Stimulated activated CD4-positive, alpha-beta T cell treated with anti-CD3 and anti-CD28 coated beads, Interleukin-4, amount 100 ng/mL, for 24 hours (primary cell): ENCODE data around the gene ADAMTS16.
"Not testable (repeated sequence)": the region's sequence is repeated elsewhere in the genome, so short reads cannot be mapped to it uniquely, and the experiment has no call there.

Source experiments
- DNase-seq: peaks from one replicate; pipeline ENCODE4 v3.0.0-alpha.2; 2020

The ADAMTS16 gene

GRCh38 chr5:5139777-5140478, at the start of gene ADAMTS16:
TSS of gene ADAMTS16 (plus strand) at chr5:5140330. CDS start at chr5:5140468, 138 bp downstream.
- DNase-seq: no peak

- no peak for DNase-seq
These were observed 48.0 kb upstream of the ADAMTS16 start for GRCh38 chr5:5092149-5092548.

GRCh38 chr5:5100635-5101034, 39.5 kb upstream of the ADAMTS16 start:
- no peak for DNase-seq

- DNase-seq: no peak
These were observed 38.5 kb upstream of the ADAMTS16 start for GRCh38 chr5:5101676-5102075.

GRCh38 chr5:5103245-5103644, 36.9 kb upstream of the ADAMTS16 start:
- DNase-seq: no peak

- DNase-seq: no peak
These were observed 35.6 kb upstream of the ADAMTS16 start for GRCh38 chr5:5104550-5104949.

GRCh38 chr5:5105531-5105930, 34.6 kb upstream of the ADAMTS16 start:
- no peak for DNase-seq

GRCh38 chr5:5116956-5117355, 23.2 kb upstream of the ADAMTS16 start:
- DNase-seq: no peak

- DNase-seq: no peak
These were observed 17.4 kb upstream of the ADAMTS16 start for GRCh38 chr5:5122776-5123175.

GRCh38 chr5:5124231-5124630, 15.9 kb upstream of the ADAMTS16 start:
- DNase-seq: no peak

GRCh38 chr5:5126444-5126843, 13.7 kb upstream of the ADAMTS16 start:
- no peak for DNase-seq

- DNase-seq: no peak
These were observed 11.4 kb upstream of the ADAMTS16 start for GRCh38 chr5:5128766-5129165.

GRCh38 chr5:5132234-5132633, 7.9 kb upstream of the ADAMTS16 start:
- DNase-seq: no peak

GRCh38 chr5:5132693-5133295, 7.3 kb upstream of the ADAMTS16 start:
- DNase-seq: no peak

GRCh38 chr5:5134107-5134506, 6.0 kb upstream of the ADAMTS16 start:
- DNase-seq: no peak

- no peak for DNase-seq
These were observed 4.0 kb upstream of the ADAMTS16 start for GRCh38 chr5:5135957-5136676.

GRCh38 chr5:5137851-5138250, 2.3 kb upstream of the ADAMTS16 start:
- DNase-seq: not testable (repeated sequence)

GRCh38 chr5:5139336-5139776, 774 bp upstream of the ADAMTS16 start:
- no peak for DNase-seq

GRCh38 chr5:5140479-5141338, 579 bp downstream of the ADAMTS16 start:
- no peak for DNase-seq

- no peak for DNase-seq
These were observed 1.1 kb downstream of the ADAMTS16 start for GRCh38 chr5:5141339-5141599.

- DNase-seq: peak; percentile 57
These were observed 1.7 kb downstream of the ADAMTS16 start for GRCh38 chr5:5141625-5142525.

GRCh38 chr5:5144441-5144840, 4.3 kb downstream of the ADAMTS16 start:
- DNase-seq: no peak
